HG03060 (cell line): Measurements from ENCODE around the gene FMNL3.
"Not testable (repeated sequence)": the region's sequence is repeated elsewhere in the genome, so short reads cannot be mapped to it uniquely, and the experiment has no call there.

ENCODE experiments used
- ATAC-seq: cut with Tn5 transposase; IDR thresholded peaks from one replicate; pipeline ENCODE4 v1.9.1; 2021; ENCODE audit warnings: low read depth, moderate number of reproducible peaks; ENCODE audit not compliant: unreplicated experiment

Gene FMNL3

DNA sequence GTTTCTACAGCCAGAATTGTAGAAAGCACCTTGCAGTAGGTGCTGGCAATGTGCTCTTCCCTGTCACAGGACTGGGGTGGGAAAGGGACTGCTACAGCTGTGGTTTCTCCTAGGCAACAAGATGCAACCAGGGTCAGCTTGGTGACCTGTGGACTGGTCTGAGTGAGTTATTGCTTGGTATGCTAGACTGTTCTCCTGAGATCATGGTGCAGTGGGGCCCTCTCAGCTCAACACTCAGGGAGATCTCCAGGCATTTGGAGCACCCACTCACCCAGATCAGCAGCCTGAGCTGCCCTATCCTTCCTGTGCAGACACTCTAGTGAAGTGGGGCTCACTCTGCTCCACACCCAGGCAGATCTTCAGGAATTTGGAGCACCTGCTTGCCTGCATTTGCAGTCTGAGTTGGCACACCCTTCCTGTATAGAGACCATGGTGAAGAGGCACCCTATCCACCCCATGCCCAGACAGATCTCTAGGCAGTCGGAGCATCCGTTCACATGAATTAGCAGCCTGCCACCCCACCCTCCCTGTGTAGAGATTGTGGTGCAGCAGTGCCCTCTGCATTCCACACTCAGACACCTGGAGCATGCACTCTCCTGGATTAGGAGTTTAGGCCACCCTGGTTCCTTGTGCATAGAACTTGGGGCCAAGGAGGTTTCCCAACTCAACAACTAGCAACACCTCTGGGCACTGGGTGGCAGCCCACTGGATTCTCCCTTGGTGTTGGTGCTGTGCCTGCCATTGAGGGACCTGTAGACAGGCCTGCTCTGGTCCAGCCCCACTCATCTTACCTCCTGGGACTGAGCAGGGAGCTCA lies 97.9 kb downstream of the FMNL3 start:
- no peak for ATAC-seq

- not testable (repeated sequence) for ATAC-seq
Measured at GRCh38 chr12:49605539-49605938, 101.7 kb downstream of the FMNL3 start, which contains the start of gene FAM186B. FAM186B (minus strand) TSS chr12:49605639; CDS start chr12:49605477, 162 bp downstream.

GRCh38 chr12:49604856-49605255 lies 102.3 kb downstream of the FMNL3 start:
- ATAC-seq = no peak

DNA sequence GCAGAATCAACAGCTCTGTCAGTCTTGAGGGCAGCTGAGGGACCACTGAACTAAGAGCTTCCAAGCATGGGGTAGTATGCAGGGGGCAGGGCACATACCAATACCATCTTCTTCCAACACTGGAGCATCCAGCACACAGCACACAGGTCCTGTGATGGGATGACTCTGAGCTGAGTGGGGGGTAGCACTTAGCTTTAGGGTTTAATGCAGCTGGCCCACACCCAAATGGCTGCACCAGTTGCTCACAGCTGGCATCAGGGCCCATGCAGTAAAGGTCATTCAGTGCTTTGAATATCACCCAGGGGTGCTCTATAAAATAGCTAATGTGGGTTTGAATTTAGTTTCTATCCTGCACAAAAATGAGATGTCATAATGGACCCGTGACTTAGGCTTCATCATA lies 103.5 kb downstream of the FMNL3 start:
- no peak for ATAC-seq

GRCh38 chr12:49599961-49600360 lies 107.2 kb downstream of the FMNL3 start:
- ATAC-seq = no peak

- ATAC-seq = no peak
Measured at GRCh38 chr12:49598527-49598926, 108.7 kb downstream of the FMNL3 start.

- no peak for ATAC-seq
Measured at GRCh38 chr12:49588721-49589516, 118.3 kb downstream of the FMNL3 start.

DNA sequence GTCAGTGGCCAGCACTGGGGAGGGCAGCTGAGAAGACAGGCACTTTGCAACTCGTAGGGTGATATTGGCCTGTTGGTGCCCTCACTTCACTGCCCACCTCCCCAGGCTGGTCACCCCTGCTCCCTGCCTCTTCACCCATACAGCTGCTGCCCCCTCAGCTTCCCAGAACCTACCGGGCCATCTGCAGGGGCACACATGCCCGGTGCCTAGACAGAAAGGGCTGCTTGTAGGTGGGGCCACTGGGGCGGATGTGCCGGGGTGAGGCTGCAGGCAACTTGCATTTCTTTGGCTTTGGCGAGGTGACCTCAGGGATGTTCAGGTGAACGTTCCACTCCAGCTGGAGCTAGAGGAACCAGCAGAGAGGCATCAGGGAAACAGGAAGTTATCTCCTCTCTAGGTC lies 118.9 kb downstream of the FMNL3 start:
- no peak for ATAC-seq

DNA sequence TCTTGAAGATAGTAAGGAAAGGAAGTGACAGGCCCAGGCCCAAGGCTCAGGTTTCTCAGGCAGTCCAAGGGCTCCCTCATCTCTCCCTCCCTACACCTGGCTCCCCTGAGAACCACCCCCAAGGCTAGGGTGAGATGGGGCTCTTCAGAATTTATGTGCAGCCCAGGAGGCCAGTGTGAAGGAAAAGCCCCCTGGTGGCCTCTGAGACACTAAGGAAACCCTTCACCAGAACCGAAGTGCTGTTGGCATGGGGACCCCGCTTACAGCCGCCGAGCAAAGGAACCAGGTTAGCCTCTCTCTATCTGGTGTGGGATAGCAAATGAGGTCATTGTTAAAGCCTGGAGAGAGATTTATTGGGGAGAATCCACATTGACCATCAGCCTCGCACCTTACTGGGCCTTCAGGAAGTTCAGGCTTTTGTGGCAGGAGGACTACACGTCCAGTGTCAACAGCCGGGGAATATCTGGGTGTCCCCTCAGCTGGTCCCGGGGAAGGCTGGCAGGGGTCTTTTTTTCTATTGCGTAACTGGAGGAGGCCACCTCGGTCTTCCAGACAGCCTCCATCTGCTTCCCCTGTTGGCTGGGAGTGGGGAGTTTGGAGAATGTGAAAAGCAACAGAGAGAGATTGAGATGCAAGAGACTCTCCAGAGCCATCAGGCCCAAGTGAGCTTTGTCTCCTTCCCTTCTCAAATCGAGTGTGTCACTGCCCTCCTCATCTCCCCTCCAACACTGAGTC lies 119.9 kb downstream of the FMNL3 start:
- ATAC-seq = no peak
